Sigmoid colon (tissue), 4 donors: ENCODE results near the gene ZBED4.

Source experiments
- POLR2AphosphoS5 ChIP-seq, 4 donors: sonication (generic); formaldehyde crosslinking; IDR thresholded peaks; one replicate each; pipeline ENCODE4 v1.6.1; 2017; ENCODE audit warnings: antibody characterized with exemption in 4 of 4
- TF ChIP-seq, protein P1 (sequence below), 4 experiments: fragments of 450-650 bp in 3 of 4; fragments of 200-600 bp in 1 of 4; IDR thresholded peaks; one replicate each; pipeline ENCODE4 v1.5.1; 2016 to 2019; ENCODE audit warnings: antibody characterized with exemption in 4 of 4, mild to moderate bottlenecking in 3 of 4, moderate library complexity in 2 of 4

DNA sequence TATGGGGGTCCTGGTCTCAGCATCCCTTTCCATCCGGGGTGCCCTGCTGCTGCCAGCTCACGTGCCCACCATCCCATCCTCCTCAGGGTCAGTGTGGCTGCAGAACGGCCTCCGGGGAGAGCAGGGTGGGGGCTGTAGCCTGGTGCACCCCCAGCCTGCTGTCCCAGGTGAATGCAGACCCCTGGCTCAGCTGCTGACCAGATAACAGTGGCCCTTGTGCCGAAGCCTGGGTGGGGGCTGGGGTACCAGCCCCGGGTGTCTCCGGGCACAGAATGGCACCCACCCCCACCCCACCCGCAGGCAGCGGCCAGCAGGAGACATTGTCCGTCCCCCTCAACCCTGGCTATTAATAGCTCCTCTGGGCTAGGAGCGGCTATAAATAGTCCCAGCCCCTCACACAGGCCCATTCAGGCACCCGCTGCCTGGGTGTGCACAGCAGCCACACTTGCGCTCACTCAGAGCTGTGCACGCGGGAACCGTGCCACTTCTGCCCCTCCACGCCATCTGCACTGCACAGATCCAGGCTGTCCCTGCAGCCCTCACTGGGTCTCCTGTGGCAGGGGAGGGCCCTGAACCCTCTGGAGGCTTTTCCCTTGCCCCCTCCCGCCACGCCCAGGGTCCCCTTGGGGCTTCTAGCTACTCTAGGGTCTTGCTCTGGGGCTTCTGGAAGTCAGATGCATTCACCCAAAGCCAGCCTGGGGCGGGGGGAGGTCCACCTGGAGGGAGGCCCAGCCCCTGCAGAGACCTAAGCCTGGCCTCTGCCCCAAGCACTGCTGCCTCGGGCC, 83.5 kb downstream of the ZBED4 start:
- TF ChIP-seq, protein P1, sequence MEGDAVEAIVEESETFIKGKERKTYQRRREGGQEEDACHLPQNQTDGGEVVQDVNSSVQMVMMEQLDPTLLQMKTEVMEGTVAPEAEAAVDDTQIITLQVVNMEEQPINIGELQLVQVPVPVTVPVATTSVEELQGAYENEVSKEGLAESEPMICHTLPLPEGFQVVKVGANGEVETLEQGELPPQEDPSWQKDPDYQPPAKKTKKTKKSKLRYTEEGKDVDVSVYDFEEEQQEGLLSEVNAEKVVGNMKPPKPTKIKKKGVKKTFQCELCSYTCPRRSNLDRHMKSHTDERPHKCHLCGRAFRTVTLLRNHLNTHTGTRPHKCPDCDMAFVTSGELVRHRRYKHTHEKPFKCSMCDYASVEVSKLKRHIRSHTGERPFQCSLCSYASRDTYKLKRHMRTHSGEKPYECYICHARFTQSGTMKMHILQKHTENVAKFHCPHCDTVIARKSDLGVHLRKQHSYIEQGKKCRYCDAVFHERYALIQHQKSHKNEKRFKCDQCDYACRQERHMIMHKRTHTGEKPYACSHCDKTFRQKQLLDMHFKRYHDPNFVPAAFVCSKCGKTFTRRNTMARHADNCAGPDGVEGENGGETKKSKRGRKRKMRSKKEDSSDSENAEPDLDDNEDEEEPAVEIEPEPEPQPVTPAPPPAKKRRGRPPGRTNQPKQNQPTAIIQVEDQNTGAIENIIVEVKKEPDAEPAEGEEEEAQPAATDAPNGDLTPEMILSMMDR (IDR thresholded peaks at IDR 0.05) = no peak
- peak in 3 of 4 donors; percentile 27 to 56 (median 54) for TF ChIP-seq POLR2AphosphoS5 (IDR thresholded peaks at IDR 0.05)
